ENCODE results near the gene WNT11. TPM values are rescaled to one million over a fixed set of nuclear protein-coding genes. Genes with fewer than 3 reads are reported as not detected.

WNT11 gene
- total and polyA plus RNA-seq, 2 of the 13 experiments (the other 11 are each of a cell fraction or from before 2014, with no cell fraction given), result 0.34 to 0.66 TPM

- in situ Hi-C loops (cut with HindIII; ENCODE audit: extremely low pct_ligation_motif_present, low pct_unique_long_range_greater_than_20kb), result no loop called here
- ChIA-PET POLR2A (no interaction called here), CTCF (ENCODE audit: low intra/inter-chr PET ratio, low total read pairs) (no interaction called here)
- no peak overlapping the region for H3K4me2 ChIP-seq (ENCODE audit: low read depth, low read length)
- no peak overlapping the region for H3K9ac ChIP-seq (ENCODE audit: insufficient read depth, low read depth, low read length)
- H4K20me1 ChIP-seq (ENCODE audit: insufficient read depth, low read length), result no peaks in the 10 kb centered on the region
- no peak overlapping the region for H2AFZ ChIP-seq (ENCODE audit: low read length)
- H3K36me3 ChIP-seq (replicated peaks in 1 of 2; ENCODE audit: control insufficient read depth in 1 of 2, insufficient read depth in 2 of 2, low read length in 2 of 2), result no peaks in the 10 kb centered on the region
- H3K79me2 ChIP-seq (ENCODE audit: insufficient read depth, low read length), result no peaks in the 10 kb centered on the region
- no peaks in the 10 kb centered on the region for H3K9me3 ChIP-seq (ENCODE audit: low read length)
- no peak overlapping the region for H3K27ac ChIP-seq (ENCODE audit: extremely low read length, insufficient read depth, low read length)
- no TSS peak for BruUV-seq (replicated peaks)
- no peak overlapping the region for H3K4me3 ChIP-seq (replicated peaks in 1 of 3; ENCODE audit: insufficient read depth in 1 of 3, low read depth in 2 of 3, low read length in 3 of 3)
- no peaks in the 10 kb centered on the region for H3K4me1 ChIP-seq (ENCODE audit: insufficient read depth, low read length)
- DNase-seq (ENCODE audit: low spot score) (no peak), FAIRE-seq (peak; percentile 28), ATAC-seq (peak; percentile 65)
- no CpG with 5 or more reads among the region's 1 CpG for WGBS (ENCODE audit: low lambda C conversion rate)
- TF ChIP-seq TFE3 (CRISPR knock-in tag; IDR thresholded peaks at IDR 0.05) (peak; percentile 71; the same call in 1 of the 2 replicates), DMAP1 (CRISPR knock-in tag; IDR thresholded peaks at IDR 0.05) (no peak), FOSL2 (CRISPR knock-in tag; IDR thresholded peaks at IDR 0.05) (0 out of 2 replicates have a peak, but pooled peaks have one; percentile 8), USF2 (IDR thresholded peaks at IDR 0.05; ENCODE audit: low read depth, low read length) (peak; percentile 18; the same call in 1 of the 2 replicates), USF2 (CRISPR knock-in tag; IDR thresholded peaks at IDR 0.05; ENCODE audit: borderline replicate concordance) (peak; percentile 74; the same call in 1 of the 2 replicates), STAG1 (CRISPR knock-in tag; IDR thresholded peaks at IDR 0.05) (peak; percentile 35), HMG20A (CRISPR knock-in tag; IDR thresholded peaks at IDR 0.05; ENCODE audit: borderline replicate concordance) (no peak), WIZ (CRISPR knock-in tag; IDR thresholded peaks at IDR 0.05) (no peak), CTCF (CRISPR knock-in tag; IDR thresholded peaks at IDR 0.05) (peak; percentile 57)
- intact Hi-C loops (cut with micrococcal nuclease; ENCODE audit: unreplicated experiment), result no loop called here
- peaks cover 0 to 40% of the 10 kb centered on the region in 2 experiments; a peak in 4 of 5 replicates for H3K27me3 ChIP-seq (ENCODE audit: control insufficient read depth in 1 of 2, insufficient read depth in 2 of 2, low read length in 2 of 2)
These were observed 41.9 kb upstream of the WNT11 start for GRCh38 chr11:76248210-76248609.
